Suprapubic skin (tissue), 4 donors: ENCODE measurements around the gene PLIN3. TPM values are rescaled to one million over a fixed set of nuclear protein-coding genes. Genes with fewer than 3 reads are reported as not detected.
"Not testable (repeated sequence)": the region's sequence is repeated elsewhere in the genome, so short reads cannot be mapped to it uniquely, and the experiment has no call there.

Source experiments
- DNase-seq, 2 donors: peaks; one replicate each; pipeline ENCODE4 v3.0.0-alpha.2; 2019; ENCODE audit warnings: low spot score in 2 of 2
- H3K27ac ChIP-seq: fragments of 200-600 bp; sonication (generic); one replicate; pipeline ENCODE4 v1.5.1; 2019
- H3K27me3 ChIP-seq: fragments of 200-600 bp; sonication (generic); one replicate; pipeline ENCODE4 v1.5.1; 2019
- H3K36me3 ChIP-seq: fragments of 200-600 bp; sonication (generic); one replicate; pipeline ENCODE4 v1.5.1; 2019
- H3K4me1 ChIP-seq: fragments of 200-600 bp; sonication (generic); one replicate; pipeline ENCODE4 v1.5.1; 2019
- H3K4me3 ChIP-seq: fragments of 200-600 bp; sonication (generic); one replicate; pipeline ENCODE4 v1.5.1; 2019; ENCODE audit warnings: mild to moderate bottlenecking
- H3K9me3 ChIP-seq: fragments of 200-600 bp; sonication (generic); one replicate; pipeline ENCODE4 v1.5.1; 2019
- CTCF ChIP-seq, 2 donors: fragments of 200-600 bp in 1 of 2; fragments of 450-650 bp in 1 of 2; sonication (generic) in 1 of 2; IDR thresholded peaks; one replicate each; pipeline ENCODE4 v1.5.1; 2016 to 2019; ENCODE audit warnings: antibody characterized with exemption in 2 of 2, mild to moderate bottlenecking in 1 of 2, moderate library complexity in 1 of 2
- EP300 ChIP-seq: sonication (generic); formaldehyde crosslinking; IDR thresholded peaks from one replicate; pipeline ENCODE4 v1.6.1; 2017; ENCODE audit warnings: antibody characterized with exemption
- POLR2A ChIP-seq, 2 donors: fragments of 450-650 bp; IDR thresholded peaks; one replicate each; pipeline ENCODE4 v1.6.1; 2017; ENCODE audit warnings: antibody characterized with exemption in 2 of 2, mild to moderate bottlenecking in 2 of 2, moderate library complexity in 2 of 2
- POLR2AphosphoS5 ChIP-seq, 3 donors: sonication (generic); formaldehyde crosslinking; IDR thresholded peaks; one replicate each; pipeline ENCODE4 v1.6.1; 2017; ENCODE audit warnings: antibody characterized with exemption in 3 of 3
- WGBS: methylation state at CpG from one replicate; pipeline ENCODE4 v1.1.5; 2018; 5-methylcytosine and 5-hydroxymethylcytosine counted together
- total RNA-seq, 4 donors: library from RNA; depleted of rRNA; stranded (reverse); fragments of >200 nt; gene quantifications; one replicate each; pipeline ENCODE4 v1.1.0, GENCODE V29; 2016

The PLIN3 gene
- total RNA-seq, 4 donors from 2014 or later, result 52.4 to 74.9 (median 65.5) TPM

- DNase-seq, result no peak
- WGBS, result 76% methylated on average over 14 of the region's 14 CpGs
- Histone ChIP-seq H3K27me3 (no peaks in the 10 kb centered on the region), H3K27ac (no peak overlapping the region), H3K9me3 (no peaks in the 10 kb centered on the region), H3K4me3 (no peak overlapping the region), H3K36me3 (no peaks in the 10 kb centered on the region), H3K4me1 (no peaks in the 10 kb centered on the region)
- TF ChIP-seq EP300 (no peak), POLR2AphosphoS5 (IDR thresholded peaks at IDR 0.05) (no peak), POLR2A (IDR thresholded peaks at IDR 0.05) (no peak), CTCF (IDR thresholded peaks at IDR 0.05) (no peak)
These were observed 21.8 kb upstream of the PLIN3 start for GRCh38 chr19:4889034-4889815.

- H3K4me3 ChIP-seq, H3K27me3 ChIP-seq, DNase-seq, H3K36me3 ChIP-seq, H3K4me1 ChIP-seq, H3K9me3 ChIP-seq, H3K27ac ChIP-seq: not testable (repeated sequence)
- WGBS, result 82% methylated on average over 3 of the region's 6 CpGs
These were observed 20.3 kb upstream of the PLIN3 start for GRCh38 chr19:4887803-4888202.

- not testable (repeated sequence) for DNase-seq, H3K27ac ChIP-seq, H3K9me3 ChIP-seq, H3K36me3 ChIP-seq, H3K4me3 ChIP-seq, H3K4me1 ChIP-seq, H3K27me3 ChIP-seq
- WGBS, result 78% methylated on average over 6 of the region's 6 CpGs
These were observed 17.5 kb upstream of the PLIN3 start for GRCh38 chr19:4884993-4885392.

- not testable (repeated sequence) for H3K27ac ChIP-seq, H3K36me3 ChIP-seq, H3K4me1 ChIP-seq, H3K27me3 ChIP-seq, DNase-seq, H3K9me3 ChIP-seq, H3K4me3 ChIP-seq
- 78% methylated on average over 6 of the region's 6 CpGs for WGBS
These were observed 15.4 kb upstream of the PLIN3 start for GRCh38 chr19:4882874-4883273.

GRCh38 chr19:4879041-4879440, 11.6 kb upstream of the PLIN3 start:
- DNase-seq, result no peak
- no peak overlapping the region for H3K27ac ChIP-seq
- H3K4me3 ChIP-seq, result no peak overlapping the region
- H3K27me3 ChIP-seq, result peaks cover 5% of the 10 kb centered on the region
- peaks cover 7% of the 10 kb centered on the region for H3K4me1 ChIP-seq
- WGBS, result 96% methylated on average over 11 of the region's 11 CpGs
- no peaks in the 10 kb centered on the region for H3K36me3 ChIP-seq
- no peaks in the 10 kb centered on the region for H3K9me3 ChIP-seq
- TF ChIP-seq POLR2A (IDR thresholded peaks at IDR 0.05) (no peak), POLR2AphosphoS5 (IDR thresholded peaks at IDR 0.05) (no peak), CTCF (IDR thresholded peaks at IDR 0.05) (no peak)

GRCh38 chr19:4878491-4878968, 11.1 kb upstream of the PLIN3 start:
- TF ChIP-seq POLR2A (IDR thresholded peaks at IDR 0.05), result no peak
- TF ChIP-seq POLR2AphosphoS5 (IDR thresholded peaks at IDR 0.05), result no peak
- no peak for TF ChIP-seq EP300
- TF ChIP-seq CTCF (IDR thresholded peaks at IDR 0.05), result no peak
- Histone ChIP-seq H3K4me3 (no peak overlapping the region), H3K27me3 (peaks cover 5% of the 10 kb centered on the region), H3K27ac (peak overlapping the region; percentile 19), H3K4me1 (peaks cover 7% of the 10 kb centered on the region), H3K9me3 (no peaks in the 10 kb centered on the region), H3K36me3 (no peaks in the 10 kb centered on the region)
- DNase-seq, result no peak
- 48% methylated on average over 13 of the region's 23 CpGs for WGBS
